CD1c-positive myeloid dendritic cell (primary cell): ENCODE measurements around the gene BCL2.
A peak's percentile ranks its signal among the peaks of the same experiment; 100 is the strongest.
"Not testable (repeated sequence)": the region's sequence is repeated elsewhere in the genome, so short reads cannot be mapped to it uniquely, and the experiment has no call there.

Experiments
- DNase-seq: peaks from one replicate; pipeline ENCODE4 v3.0.0-alpha.2; 2016; ENCODE audit errors: extremely low spot score

Gene BCL2

GRCh38 chr18:63319383-63320122, at the start of gene BCL2:
Gene BCL2, minus strand, starts transcription at chr18:63319769.
- DNase-seq: peak; percentile 32

- no peak for DNase-seq
These were observed 49.0 kb upstream of the BCL2 start for GRCh38 chr18:63368611-63369010.

GRCh38 chr18:63367053-63367953, 47.7 kb upstream of the BCL2 start, which contains the start of gene KDSR:
Gene KDSR, minus strand, starts transcription at chr18:63367206. Its CDS starts 88 bp downstream, at chr18:63367118.
- DNase-seq: peak; percentile 97

GRCh38 chr18:63366213-63367052, 46.9 kb upstream of the BCL2 start:
- DNase-seq: peak; percentile 56

GRCh38 chr18:63365876-63366212, 46.3 kb upstream of the BCL2 start:
- DNase-seq: no peak

- DNase-seq: peak; percentile 6
These were observed 44.4 kb upstream of the BCL2 start for GRCh38 chr18:63363951-63364350.

- DNase-seq: not testable (repeated sequence)
These were observed 43.9 kb upstream of the BCL2 start for GRCh38 chr18:63363420-63363819.

GRCh38 chr18:63356272-63356896, 36.8 kb upstream of the BCL2 start:
- DNase-seq: no peak

- no peak for DNase-seq
These were observed 30.7 kb upstream of the BCL2 start for GRCh38 chr18:63350230-63350629.

- DNase-seq: no peak
These were observed 29.1 kb upstream of the BCL2 start for GRCh38 chr18:63348508-63349136.

- no peak for DNase-seq
These were observed 27.1 kb upstream of the BCL2 start for GRCh38 chr18:63346480-63347183.

GRCh38 chr18:63346031-63346430, 26.5 kb upstream of the BCL2 start:
- DNase-seq: no peak

GRCh38 chr18:63344918-63345317, 25.3 kb upstream of the BCL2 start:
- DNase-seq: no peak

GRCh38 chr18:63344263-63344662, 24.7 kb upstream of the BCL2 start:
- DNase-seq: no peak

GRCh38 chr18:63342206-63342605, 22.6 kb upstream of the BCL2 start:
- peak; percentile 1 for DNase-seq

- DNase-seq: peak; percentile 64
These were observed 20.4 kb upstream of the BCL2 start for GRCh38 chr18:63339920-63340484.

GRCh38 chr18:63336366-63337099, 17.0 kb upstream of the BCL2 start:
- no peak for DNase-seq

GRCh38 chr18:63331105-63331504, 11.5 kb upstream of the BCL2 start:
- DNase-seq: no peak

GRCh38 chr18:63329431-63330145, 10.0 kb upstream of the BCL2 start:
- DNase-seq: no peak
